Activated B cell treated with CpG ODN at 0.5 μM for 24 hours (primary cell): ENCODE results near the gene RAB3A. TPM values are rescaled to one million over a fixed set of nuclear protein-coding genes. Genes with fewer than 3 reads are reported as not detected.
A peak's percentile ranks its signal among the peaks of the same experiment; 100 is the strongest.

Source experiments
- ATAC-seq: fragments of 200-7000 bp; cut with Tn5 transposase; one replicate; pipeline ENCODE4 v1.10.0; 2021; ENCODE audit warnings: low read depth, mild to moderate bottlenecking, moderate library complexity
- CTCF ChIA-PET: fragments of 350-600 bp; sonication (Branson Sonifier 250); formaldehyde crosslinking; loops from one replicate; lab custom pipeline; 2021; ENCODE audit warnings: antibody characterized with exemption; lab: Charles Lee
- POLR2A ChIA-PET: fragments of 350-600 bp; sonication (Branson Sonifier 250); formaldehyde crosslinking; loops from one replicate; lab custom pipeline; 2021; ENCODE audit warnings: antibody characterized with exemption; lab: Charles Lee
- DNase-seq: peaks from one replicate; pipeline ENCODE4 v3.0.0; 2022
- H3K27ac Mint-ChIP-seq: one replicate; pipeline ENCODE4 v1.8.0; 2020; ENCODE audit warnings: mixed read lengths
- H3K27me3 Mint-ChIP-seq: one replicate; pipeline ENCODE4 v1.8.0; 2021; ENCODE audit warnings: mixed read lengths
- H3K36me3 Mint-ChIP-seq: one replicate; pipeline ENCODE4 v1.8.0; 2021; ENCODE audit warnings: low read depth, mixed read lengths
- H3K4me1 Mint-ChIP-seq: one replicate; pipeline ENCODE4 v1.8.0; 2021; ENCODE audit warnings: mixed read lengths
- H3K4me3 Mint-ChIP-seq: one replicate; pipeline ENCODE4 v1.8.0; 2020; ENCODE audit warnings: mild to moderate bottlenecking, mixed read lengths
- H3K9me3 Mint-ChIP-seq: one replicate; pipeline ENCODE4 v1.8.0; 2020; ENCODE audit warnings: mixed read lengths
- intact Hi-C: fragments of 100-400 bp; cut with micrococcal nuclease; formaldehyde crosslinking; loops from one replicate; pipeline ENCODE4 v1.15.1; 2024
- total RNA-seq: library from RNA; stranded (reverse); gene quantifications from 2 replicates; pipeline ENCODE4 v1.2.3, GENCODE V29; 2022
- TF ChIP-seq, protein P1 (sequence below): fragments of 200-600 bp; IDR thresholded peaks from one replicate; pipeline ENCODE4 v1.8.0; 2022; ENCODE audit warnings: antibody characterized with exemption, mild to moderate bottlenecking

Gene RAB3A
- total RNA-seq, 1 donor from 2014 or later, result 4.1 TPM

- peaks cover 5% of the 10 kb centered on the region for H3K27me3 Mint-ChIP-seq
- POLR2A ChIA-PET, result interaction anchor here (0.6 to 6.0 kb wide), 20 partner anchors 12 to 525 kb away, joined by 3 to 112 read pairs (median 6); partner anchors contain the start of genes IFI30, IQCN, JUND and LSM4
- peak overlapping the region; percentile 87 for H3K27ac Mint-ChIP-seq
- peaks cover 27% of the 10 kb centered on the region for H3K4me1 Mint-ChIP-seq
- peak overlapping the region; percentile 92 for H3K4me3 Mint-ChIP-seq
- DNase-seq (peak; percentile 64), ATAC-seq (no peak)
- intact Hi-C loops, result loop anchor here (2.0 kb wide), 3 partner anchors 19 to 259 kb away; partner anchors contain the start of gene LSM4
- H3K9me3 Mint-ChIP-seq, result no peaks in the 10 kb centered on the region
- H3K36me3 Mint-ChIP-seq, result peaks cover 4% of the 10 kb centered on the region
- CTCF ChIA-PET, result interaction anchor here (0.9 to 6.8 kb wide), 9 partner anchors 14 to 267 kb away, joined by 3 to 95 read pairs (median 7); a partner anchor contains a TSS
- TF ChIP-seq, protein P1, sequence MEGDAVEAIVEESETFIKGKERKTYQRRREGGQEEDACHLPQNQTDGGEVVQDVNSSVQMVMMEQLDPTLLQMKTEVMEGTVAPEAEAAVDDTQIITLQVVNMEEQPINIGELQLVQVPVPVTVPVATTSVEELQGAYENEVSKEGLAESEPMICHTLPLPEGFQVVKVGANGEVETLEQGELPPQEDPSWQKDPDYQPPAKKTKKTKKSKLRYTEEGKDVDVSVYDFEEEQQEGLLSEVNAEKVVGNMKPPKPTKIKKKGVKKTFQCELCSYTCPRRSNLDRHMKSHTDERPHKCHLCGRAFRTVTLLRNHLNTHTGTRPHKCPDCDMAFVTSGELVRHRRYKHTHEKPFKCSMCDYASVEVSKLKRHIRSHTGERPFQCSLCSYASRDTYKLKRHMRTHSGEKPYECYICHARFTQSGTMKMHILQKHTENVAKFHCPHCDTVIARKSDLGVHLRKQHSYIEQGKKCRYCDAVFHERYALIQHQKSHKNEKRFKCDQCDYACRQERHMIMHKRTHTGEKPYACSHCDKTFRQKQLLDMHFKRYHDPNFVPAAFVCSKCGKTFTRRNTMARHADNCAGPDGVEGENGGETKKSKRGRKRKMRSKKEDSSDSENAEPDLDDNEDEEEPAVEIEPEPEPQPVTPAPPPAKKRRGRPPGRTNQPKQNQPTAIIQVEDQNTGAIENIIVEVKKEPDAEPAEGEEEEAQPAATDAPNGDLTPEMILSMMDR, result no peak
Measured at GRCh38 chr19:18205200-18205892, 1.5 kb upstream of the RAB3A start.

DNA sequence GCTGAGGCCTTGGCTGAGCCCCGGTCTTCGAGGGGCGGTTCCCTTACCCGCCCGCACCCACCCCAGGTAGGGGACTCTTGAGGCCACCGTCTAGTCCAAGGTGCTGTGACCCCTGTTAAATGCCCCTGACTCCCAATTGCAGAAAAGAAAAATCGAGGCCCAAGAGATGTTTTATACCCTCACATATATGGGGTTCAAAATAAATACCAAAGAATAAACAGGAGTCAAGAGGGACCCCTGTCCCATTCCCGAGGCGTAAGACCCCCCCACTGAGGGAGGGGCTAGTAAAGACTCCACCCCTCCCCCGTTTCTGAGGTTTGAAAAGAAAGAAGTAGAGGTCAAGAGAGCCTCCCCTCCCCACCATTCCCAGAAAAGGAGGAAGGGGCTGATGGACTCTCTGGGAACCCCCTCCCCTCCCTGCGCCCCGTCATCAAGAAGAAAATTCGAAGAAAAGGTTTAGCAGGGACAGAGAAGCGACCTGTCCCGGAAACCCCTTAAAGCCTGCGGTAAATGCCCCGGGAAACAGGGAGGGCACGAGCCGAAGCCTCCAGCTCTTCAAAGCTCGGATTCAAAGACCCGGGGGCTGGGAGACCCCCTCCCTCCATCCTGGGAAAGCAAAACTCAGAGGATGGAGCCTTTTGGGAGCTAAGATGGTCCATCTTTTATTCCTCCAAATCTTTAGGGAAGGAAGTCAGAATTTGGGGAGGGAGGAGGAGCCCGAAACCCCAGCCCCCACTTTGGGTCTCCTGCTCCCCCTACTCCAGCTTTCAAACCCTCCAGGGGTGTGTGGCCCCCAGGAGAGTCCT, 755 bp upstream of the RAB3A start:
- Mint-ChIP-seq H3K36me3 (peaks cover 6% of the 10 kb centered on the region), H3K27ac (peak overlapping the region; percentile 87), H3K4me3 (peak overlapping the region; percentile 92), H3K9me3 (no peaks in the 10 kb centered on the region), H3K4me1 (peaks cover 29% of the 10 kb centered on the region), H3K27me3 (peaks cover 5% of the 10 kb centered on the region)
- TF ChIP-seq, protein P1, result no peak
- ATAC-seq, result peak; percentile 29
- CTCF ChIA-PET, result interaction anchor here (0.7 to 6.8 kb wide), 11 partner anchors 13 to 266 kb away, joined by 3 to 95 read pairs (median 7); a partner anchor contains a TSS
- intact Hi-C loops, result loop anchor here (1.0 to 2.0 kb wide), 10 partner anchors 12 to 432 kb away; partner anchors contain the start of genes IFI30 and LSM4
- POLR2A ChIA-PET, result interaction anchor here (0.5 to 6.0 kb wide), 25 partner anchors 11 to 524 kb away, joined by 3 to 112 read pairs (median 6); partner anchors contain the start of genes IFI30, IQCN, JUND and LSM4
- DNase-seq, result peak; percentile 70

DNA sequence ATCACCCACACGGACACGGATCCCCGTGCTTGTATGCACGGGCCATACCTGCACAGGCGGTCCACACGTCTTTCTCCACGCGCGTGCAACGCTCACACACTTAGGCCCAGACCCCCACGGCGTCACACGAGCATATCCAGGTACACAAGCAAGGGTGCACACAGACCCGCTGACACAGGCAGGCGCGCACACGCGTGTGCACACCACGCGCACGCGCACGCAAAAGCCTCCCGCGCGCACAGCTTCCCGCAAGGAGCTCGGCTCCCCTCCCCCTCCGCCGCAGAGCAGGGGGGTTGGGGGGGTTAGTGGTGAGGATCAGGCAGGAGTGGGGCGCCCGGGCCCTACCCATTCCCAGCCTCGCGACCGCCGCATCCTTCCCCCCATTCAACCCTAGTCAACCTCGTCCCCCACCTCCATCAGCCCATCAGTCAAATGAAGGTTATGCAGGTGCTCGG, 407 bp downstream of the RAB3A start:
- Mint-ChIP-seq H3K4me3 (peak overlapping the region; percentile 88), H3K36me3 (peaks cover 14% of the 10 kb centered on the region), H3K27me3 (peaks cover under 1% of the 10 kb centered on the region), H3K9me3 (no peaks in the 10 kb centered on the region), H3K4me1 (peaks cover 29% of the 10 kb centered on the region), H3K27ac (peak overlapping the region; percentile 70)
- ATAC-seq, result no peak
- CTCF ChIA-PET, result interaction anchor here (1.1 to 2.7 kb wide), 6 partner anchors 12 to 185 kb away, joined by 3 to 12 read pairs (median 7); no protein-coding TSS in a partner anchor
- intact Hi-C loops, result no loop called here
- TF ChIP-seq, protein P1, result no peak
- POLR2A ChIA-PET, result interaction anchor here (0.5 to 6.0 kb wide), 21 partner anchors 10 to 717 kb away, joined by 3 to 112 read pairs (median 6); partner anchors contain the start of genes IFI30, JUND, LSM4 and MAST3
- DNase-seq, result no peak

- ChIA-PET POLR2A (interaction anchor here (0.5 to 6.0 kb wide), 14 partner anchors 9 to 193 kb away, joined by 3 to 112 read pairs (median 6); partner anchors contain the start of genes IFI30, JUND, MAST3 and MPV17L2), CTCF (interaction anchor here (1.1 to 2.7 kb wide), 5 partner anchors 11 to 185 kb away, joined by 3 to 12 read pairs (median 7); no protein-coding TSS in a partner anchor)
- Mint-ChIP-seq H3K4me1 (peaks cover 29% of the 10 kb centered on the region), H3K36me3 (peaks cover 20% of the 10 kb centered on the region), H3K4me3 (peak overlapping the region; percentile 88), H3K27ac (no peak overlapping the region), H3K9me3 (no peaks in the 10 kb centered on the region), H3K27me3 (no peaks in the 10 kb centered on the region)
- intact Hi-C loops, result no loop called here
- TF ChIP-seq, protein P1, result no peak
- no peak for ATAC-seq
- DNase-seq, result peak; percentile 34
Measured at GRCh38 chr19:18202778-18203407, 949 bp downstream of the RAB3A start.
